Colonic mucosa (tissue), 4 donors: Measurements from ENCODE around the gene SVIL. TPM values are rescaled to one million over a fixed set of nuclear protein-coding genes. Genes with fewer than 3 reads are reported as not detected.
A peak's percentile ranks its signal among the peaks of the same experiment; 100 is the strongest.
"Not testable (repeated sequence)": the region's sequence is repeated elsewhere in the genome, so short reads cannot be mapped to it uniquely, and the experiment has no call there.

Experiments
- DNase-seq: peaks from one replicate; pipeline ENCODE4 v3.0.0-alpha.2; 2020
- H3K27ac ChIP-seq: fragments of 200-600 bp; one replicate; pipeline ENCODE4 v1.8.0; 2021
- H3K27me3 ChIP-seq: fragments of 200-600 bp; one replicate; pipeline ENCODE4 v1.8.0; 2021
- H3K36me3 ChIP-seq: fragments of 200-600 bp; one replicate; pipeline ENCODE4 v1.8.0; 2021
- H3K4me1 ChIP-seq: fragments of 200-600 bp; one replicate; pipeline ENCODE4 v1.8.0; 2021; ENCODE audit warnings: mild to moderate bottlenecking
- H3K4me3 ChIP-seq: fragments of 200-600 bp; one replicate; pipeline ENCODE4 v1.8.0; 2021
- H3K9ac ChIP-seq, 2 donors: one replicate each; pipeline ENCODE4 v1.7.0; 2013; ENCODE audit warnings: control low read depth in 2 of 2, low read depth in 2 of 2, low read length in 2 of 2
- H3K9me3 ChIP-seq: fragments of 200-600 bp; one replicate; pipeline ENCODE4 v1.8.0; 2021
- CTCF ChIP-seq: fragments of 200-600 bp; IDR thresholded peaks from one replicate; pipeline ENCODE4 v1.8.0; 2022; ENCODE audit warnings: antibody characterized with exemption, mild to moderate bottlenecking
- intact Hi-C: fragments of 100-400 bp; cut with DNase I; formaldehyde crosslinking; loops from one replicate; pipeline ENCODE4 v1.14.1; 2022
- total RNA-seq, 2 donors: library from RNA; stranded (reverse); fragmentation: NEBNext Ultra II Directional in 1 of 2; extraction: Animal tissue kit (Norgen Biotek cat#: 25700) in 1 of 2; gene quantifications; one replicate each; pipeline ENCODE4 v1.2.1, GENCODE V29; 2021
- donor health status: healthy.
- donor health status: DM: no; HTN: no; CAD: no.
- donor health status: DM: no; HTN: no; CAD: no.

The SVIL gene
- total RNA-seq, 2 donors from 2014 or later, result 62.6 to 132 TPM

GRCh38 chr10:29585488-29585976, 49.2 kb downstream of the SVIL start:
- no peak overlapping the region for H3K27ac ChIP-seq
- intact Hi-C loops, result loop anchor here (10.0 kb wide), 1 partner anchor 61 kb away; no protein-coding TSS in a partner anchor

GRCh38 chr10:29584436-29584835, 50.3 kb downstream of the SVIL start:
- Histone ChIP-seq H3K9me3 (no peaks in the 10 kb centered on the region), H3K27ac (no peak overlapping the region), H3K36me3 (no peaks in the 10 kb centered on the region), H3K27me3 (no peaks in the 10 kb centered on the region), H3K4me3 (no peak overlapping the region), H3K9ac (no peak overlapping the region), H3K4me1 (no peaks in the 10 kb centered on the region)
- DNase-seq, result no peak
- intact Hi-C loops, result loop anchor here (10.0 kb wide), 1 partner anchor 60 kb away; no protein-coding TSS in a partner anchor
- no peak for TF ChIP-seq CTCF

More at GRCh38 chr10:29585488-29585976, 49.2 kb downstream of the SVIL start:
- Histone ChIP-seq H3K36me3 (no peaks in the 10 kb centered on the region), H3K4me3 (no peak overlapping the region), H3K9me3 (no peaks in the 10 kb centered on the region), H3K27me3 (no peaks in the 10 kb centered on the region), H3K9ac (no peak overlapping the region), H3K4me1 (peaks cover 6% of the 10 kb centered on the region)
- TF ChIP-seq CTCF, result no peak
- DNase-seq, result no peak

- H3K4me3 ChIP-seq, result no peak overlapping the region
- no peaks in the 10 kb centered on the region for H3K9me3 ChIP-seq
- no peak for TF ChIP-seq CTCF
- no peak overlapping the region for H3K27ac ChIP-seq
- H3K4me1 ChIP-seq, result no peaks in the 10 kb centered on the region
- no peaks in the 10 kb centered on the region for H3K36me3 ChIP-seq
- no peaks in the 10 kb centered on the region for H3K27me3 ChIP-seq
- intact Hi-C loops, result loop anchor here (10.0 kb wide), 1 partner anchor 59 kb away; no protein-coding TSS in a partner anchor
- DNase-seq, result no peak
- H3K9ac ChIP-seq, result no peak overlapping the region
Observed at GRCh38 chr10:29583674-29584073, 51.1 kb downstream of the SVIL start.

- not testable (repeated sequence) for H3K9ac ChIP-seq, H3K4me1 ChIP-seq, DNase-seq, H3K4me3 ChIP-seq, H3K9me3 ChIP-seq, H3K27ac ChIP-seq, H3K27me3 ChIP-seq, H3K36me3 ChIP-seq
- intact Hi-C loops, result loop anchor here (10.0 kb wide), 1 partner anchor 58 kb away; no protein-coding TSS in a partner anchor
Observed at GRCh38 chr10:29582769-29583168, 52.0 kb downstream of the SVIL start.

- intact Hi-C loops, result no loop called here
- TF ChIP-seq CTCF, result no peak
- H3K27ac ChIP-seq, result no peak overlapping the region
- H3K9me3 ChIP-seq, result no peaks in the 10 kb centered on the region
- no peaks in the 10 kb centered on the region for H3K4me1 ChIP-seq
- H3K4me3 ChIP-seq, result no peak overlapping the region
- no peak for DNase-seq
- H3K27me3 ChIP-seq, result no peaks in the 10 kb centered on the region
- no peaks in the 10 kb centered on the region for H3K36me3 ChIP-seq
- no peak overlapping the region for H3K9ac ChIP-seq
Observed at GRCh38 chr10:29579455-29579970, 55.3 kb downstream of the SVIL start.

GRCh38 chr10:29578457-29578856, 56.3 kb downstream of the SVIL start:
- H3K9me3 ChIP-seq, result no peaks in the 10 kb centered on the region
- no peak overlapping the region for H3K9ac ChIP-seq
- H3K27ac ChIP-seq, result peak overlapping the region; percentile 42
- no peak overlapping the region for H3K4me3 ChIP-seq
- DNase-seq, result peak; percentile 45
- intact Hi-C loops, result no loop called here
- H3K27me3 ChIP-seq, result no peaks in the 10 kb centered on the region
- TF ChIP-seq CTCF, result no peak
- H3K4me1 ChIP-seq, result no peaks in the 10 kb centered on the region
- H3K36me3 ChIP-seq, result no peaks in the 10 kb centered on the region
